PC-3 (cell line): ENCODE results near the gene NEGR1. TPM values are rescaled to one million over a fixed set of nuclear protein-coding genes. Genes with fewer than 3 reads are reported as not detected.

Experiments
- ATAC-seq: fragments of 200-7000 bp; cut with Tn5 transposase; 2 replicates; pipeline ENCODE4 v1.9.1; 2020; ENCODE audit warnings: mild to moderate bottlenecking, moderate library complexity
- BruUV-seq: library from RNA; stranded (reverse); fragments of 400-500 nt; replicated peaks from 2 replicates; lab custom pipeline; 2021; lab: Mats Ljungman, UMichigan
- CTCF ChIA-PET: fragments of 300-600 bp; sonication (Branson Sonifier 250); formaldehyde crosslinking; loops from one replicate; lab custom pipeline; 2022; ENCODE audit warnings: antibody characterized with exemption; lab: Charles Lee
- POLR2A ChIA-PET: fragments of 300-600 bp; sonication (Branson Sonifier 250); formaldehyde crosslinking; loops from one replicate; lab custom pipeline; 2022; ENCODE audit warnings: antibody characterized with exemption; ENCODE audit not compliant: unreplicated experiment; lab: Charles Lee
- DNase-seq: peaks from one replicate; pipeline ENCODE4 v3.0.0-alpha.2; 2015
- H2AFZ ChIP-seq: fragments of 300-600 bp; sonication (generic); 2 replicates; pipeline ENCODE4 v1.6.0; 2016; ENCODE audit warnings: antibody characterized with exemption, low read length
- H3F3A ChIP-seq: fragments of 300-600 bp; sonication (generic); one replicate; pipeline ENCODE4 v1.6.0; 2017; ENCODE audit warnings: antibody characterized with exemption, low read length, control low read depth, mild to moderate bottlenecking; ENCODE audit not compliant: unreplicated experiment
- H3K27ac ChIP-seq: fragments of 300-600 bp; sonication (generic); 2 replicates; pipeline ENCODE4 v1.5.1; 2016; ENCODE audit warnings: mild to moderate bottlenecking, low read length
- H3K27me3 ChIP-seq: fragments of 300-600 bp; sonication (generic); 2 replicates; pipeline ENCODE4 v1.6.1; 2016; ENCODE audit warnings: low read length, mixed read lengths
- H3K36me3 ChIP-seq: fragments of 300-600 bp; sonication (generic); 2 replicates; pipeline ENCODE4 v1.6.1; 2016; ENCODE audit warnings: low read depth, mixed run types, low read length, mixed read lengths
- H3K4me1 ChIP-seq: fragments of 300-600 bp; sonication (generic); 2 replicates; pipeline ENCODE4 v1.5.1; 2016; ENCODE audit warnings: low read length; ENCODE audit not compliant: insufficient read depth
- H3K4me2 ChIP-seq: fragments of 300-600 bp; sonication (generic); 2 replicates; pipeline ENCODE4 v1.6.0; 2016; ENCODE audit warnings: low read length
- H3K4me3 ChIP-seq: fragments of 300-600 bp; sonication (generic); 2 replicates; pipeline ENCODE4 v1.5.1; 2016; ENCODE audit warnings: mild to moderate bottlenecking, low read length, mixed read lengths
- H3K79me2 ChIP-seq: fragments of 300-600 bp; sonication (generic); 2 replicates; pipeline ENCODE4 v1.6.1; 2017; ENCODE audit warnings: low read length, mixed read lengths
- H3K9ac ChIP-seq: fragments of 300-600 bp; sonication (generic); 2 replicates; pipeline ENCODE4 v1.6.0; 2016; ENCODE audit warnings: mild to moderate bottlenecking, low read length
- H3K9me2 ChIP-seq: fragments of 300-600 bp; sonication (generic); replicated peaks from 2 replicates; pipeline ENCODE4 v1.6.1; 2016; ENCODE audit warnings: mixed run types, low read length, mixed read lengths
- H3K9me3 ChIP-seq: fragments of 300-600 bp; sonication (generic); 2 replicates; pipeline ENCODE4 v1.6.1; 2016; ENCODE audit warnings: low read length, mixed read lengths
- H4K20me1 ChIP-seq: fragments of 300-600 bp; sonication (generic); 2 replicates; pipeline ENCODE4 v1.6.1; 2016; ENCODE audit warnings: low read length, mixed read lengths
- CTCF ChIP-seq: fragments of 300-600 bp; sonication (generic); conservative IDR thresholded peaks from 2 replicates; pipeline ENCODE4 v1.5.1; 2017; ENCODE audit warnings: antibody characterized with exemption, low read depth, mild to moderate bottlenecking, low read length
- EZH2 ChIP-seq: fragments of 300-600 bp; sonication (generic); IDR thresholded peaks from one replicate; pipeline ENCODE4 v1.6.1; 2017; ENCODE audit warnings: antibody characterized with exemption, mild to moderate bottlenecking, low read length; ENCODE audit not compliant: unreplicated experiment
- EZH2phosphoT487 ChIP-seq: fragments of 300-600 bp; sonication (generic); IDR thresholded peaks from 2 replicates; pipeline ENCODE4 v1.6.1; 2018; ENCODE audit warnings: mild to moderate bottlenecking, antibody characterized with exemption, low read length, borderline replicate concordance
- intact Hi-C: fragments of 100-400 bp; cut with micrococcal nuclease; formaldehyde crosslinking; loops from 2 replicates; pipeline ENCODE4 v1.9.0; 2023
- total RNA-seq: library from RNA; depleted of rRNA; stranded (reverse); fragments of >200 nt; gene quantifications from 2 replicates; pipeline ENCODE4 v1.2.3, GENCODE V29; 2014

The NEGR1 gene
- total RNA-seq, 1 experiment from 2014 or later: 3.4 TPM

GRCh38 chr1:71717186-71717585, 565.2 kb downstream of the NEGR1 start:
- POLR2A ChIA-PET: no interaction called here
- Histone ChIP-seq H3K9me2 (no peaks in the 10 kb centered on the region), H3K27ac (no peak overlapping the region), H2AFZ (no peak overlapping the region), H3K36me3 (no peaks in the 10 kb centered on the region), H4K20me1 (no peaks in the 10 kb centered on the region), H3K4me3 (no peak overlapping the region), H3K4me1 (no peaks in the 10 kb centered on the region), H3K4me2 (no peak overlapping the region), H3K9me3 (no peaks in the 10 kb centered on the region), H3K79me2 (no peaks in the 10 kb centered on the region), H3F3A (no peaks in the 10 kb centered on the region), H3K27me3 (no peaks in the 10 kb centered on the region), H3K9ac (no peak overlapping the region)
- TF ChIP-seq EZH2: no peak
- CTCF ChIA-PET: no interaction called here
- intact Hi-C loops: no loop called here
- no peak for DNase-seq
- no peak for ATAC-seq
- no TSS peak for BruUV-seq

- Histone ChIP-seq H3K79me2 (no peaks in the 10 kb centered on the region), H4K20me1 (no peaks in the 10 kb centered on the region), H3K4me1 (no peaks in the 10 kb centered on the region), H3K9me3 (no peaks in the 10 kb centered on the region), H3K4me2 (no peak overlapping the region), H3K9me2 (no peaks in the 10 kb centered on the region), H3K27ac (no peak overlapping the region), H3K9ac (no peak overlapping the region), H3K27me3 (no peaks in the 10 kb centered on the region), H3K36me3 (no peaks in the 10 kb centered on the region), H3F3A (no peaks in the 10 kb centered on the region), H3K4me3 (no peak overlapping the region), H2AFZ (no peak overlapping the region)
- intact Hi-C loops: no loop called here
- DNase-seq (no peak), ATAC-seq (no peak)
- no TSS peak for BruUV-seq
- no peak for TF ChIP-seq EZH2
- no peak for TF ChIP-seq EZH2phosphoT487
- no peak for TF ChIP-seq CTCF
- CTCF ChIA-PET: no interaction called here
- POLR2A ChIA-PET: no interaction called here
These were observed 570.9 kb downstream of the NEGR1 start for GRCh38 chr1:71711456-71711855.

GRCh38 chr1:71706029-71706671, 576.2 kb downstream of the NEGR1 start:
- 0 out of 2 replicates have a peak, but pooled peaks cover 6% of the 10 kb centered on the region for H3K9me3 ChIP-seq
- CTCF ChIA-PET: no interaction called here
- ATAC-seq (no peak), DNase-seq (no peak)
- H3K27ac ChIP-seq: no peak overlapping the region
- H4K20me1 ChIP-seq: no peaks in the 10 kb centered on the region
- BruUV-seq: no TSS peak
- H3K9me2 ChIP-seq: no peaks in the 10 kb centered on the region
- H3K4me1 ChIP-seq: no peaks in the 10 kb centered on the region
- POLR2A ChIA-PET: no interaction called here
- H3K36me3 ChIP-seq: no peaks in the 10 kb centered on the region
- no peak overlapping the region for H3K4me3 ChIP-seq
- H3K27me3 ChIP-seq: no peaks in the 10 kb centered on the region
- intact Hi-C loops: no loop called here
- no peaks in the 10 kb centered on the region for H3K79me2 ChIP-seq
- H3K9ac ChIP-seq: no peak overlapping the region
- H3K4me2 ChIP-seq: no peak overlapping the region
- TF ChIP-seq EZH2 (no peak), CTCF (no peak), EZH2phosphoT487 (no peak)
- H2AFZ ChIP-seq: no peak overlapping the region
- H3F3A ChIP-seq: no peaks in the 10 kb centered on the region
